NB4 (cell line): ENCODE data around the gene TGFBR3.
"Not testable (repeated sequence)": the region's sequence is repeated elsewhere in the genome, so short reads cannot be mapped to it uniquely, and the experiment has no call there.

Experiments used
- DNase-seq: peaks from one replicate; pipeline ENCODE4 v3.0.0; 2010; ENCODE audit warnings: low read depth
- H3K4me3 ChIP-seq: one replicate; pipeline ENCODE4 v1.5.1; 2011; ENCODE audit warnings: mild to moderate bottlenecking, low read depth, low read length, moderate library complexity
- MYC ChIP-seq: IDR thresholded peaks from 2 replicates; pipeline ENCODE4 v1.6.1; 2011; ENCODE audit warnings: low read depth, low read length
- POLR2A ChIP-seq: IDR thresholded peaks from 2 replicates; pipeline ENCODE4 v1.6.1; 2011; ENCODE audit warnings: mild to moderate bottlenecking; ENCODE audit not compliant: insufficient read length; ENCODE audit errors: extremely low read depth
- TF ChIP-seq, protein P1 (sequence below): IDR thresholded peaks from 2 replicates; pipeline ENCODE4 v1.6.1; 2011; ENCODE audit warnings: low read depth, low read length
- TF ChIP-seq, protein P2 (sequence below): IDR thresholded peaks from one replicate; pipeline ENCODE4 v1.5.1; 2012; ENCODE audit warnings: low read depth, low read length

TGFBR3 gene

DNA sequence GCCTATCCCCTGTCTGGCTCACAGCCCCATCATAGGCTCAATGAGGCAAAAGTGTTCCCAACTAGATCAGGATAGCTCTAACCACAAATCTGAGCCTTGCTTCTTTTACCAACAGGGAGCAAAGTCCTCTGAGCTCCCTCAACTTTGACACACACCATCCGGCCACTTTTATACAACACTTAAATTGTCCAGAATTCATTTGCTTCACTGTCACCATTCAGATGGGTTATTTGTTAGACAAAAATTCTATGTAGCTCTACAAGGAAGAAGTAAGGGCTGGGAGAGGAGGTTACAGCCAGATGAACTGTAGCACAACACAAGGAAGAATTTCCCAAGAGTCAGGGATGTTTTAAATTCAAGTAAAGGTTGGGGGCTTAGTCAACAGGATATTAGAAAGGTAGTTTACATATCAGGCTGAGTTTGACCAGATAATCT, 50.8 kb downstream of the TGFBR3 start:
- TF ChIP-seq, protein P1, sequence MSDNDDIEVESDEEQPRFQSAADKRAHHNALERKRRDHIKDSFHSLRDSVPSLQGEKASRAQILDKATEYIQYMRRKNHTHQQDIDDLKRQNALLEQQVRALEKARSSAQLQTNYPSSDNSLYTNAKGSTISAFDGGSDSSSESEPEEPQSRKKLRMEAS: no peak
- TF ChIP-seq POLR2A: no peak
- TF ChIP-seq, protein P2, sequence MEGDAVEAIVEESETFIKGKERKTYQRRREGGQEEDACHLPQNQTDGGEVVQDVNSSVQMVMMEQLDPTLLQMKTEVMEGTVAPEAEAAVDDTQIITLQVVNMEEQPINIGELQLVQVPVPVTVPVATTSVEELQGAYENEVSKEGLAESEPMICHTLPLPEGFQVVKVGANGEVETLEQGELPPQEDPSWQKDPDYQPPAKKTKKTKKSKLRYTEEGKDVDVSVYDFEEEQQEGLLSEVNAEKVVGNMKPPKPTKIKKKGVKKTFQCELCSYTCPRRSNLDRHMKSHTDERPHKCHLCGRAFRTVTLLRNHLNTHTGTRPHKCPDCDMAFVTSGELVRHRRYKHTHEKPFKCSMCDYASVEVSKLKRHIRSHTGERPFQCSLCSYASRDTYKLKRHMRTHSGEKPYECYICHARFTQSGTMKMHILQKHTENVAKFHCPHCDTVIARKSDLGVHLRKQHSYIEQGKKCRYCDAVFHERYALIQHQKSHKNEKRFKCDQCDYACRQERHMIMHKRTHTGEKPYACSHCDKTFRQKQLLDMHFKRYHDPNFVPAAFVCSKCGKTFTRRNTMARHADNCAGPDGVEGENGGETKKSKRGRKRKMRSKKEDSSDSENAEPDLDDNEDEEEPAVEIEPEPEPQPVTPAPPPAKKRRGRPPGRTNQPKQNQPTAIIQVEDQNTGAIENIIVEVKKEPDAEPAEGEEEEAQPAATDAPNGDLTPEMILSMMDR: no peak
- no peak for TF ChIP-seq MYC
- DNase-seq: no peak
- H3K4me3 ChIP-seq: no peak overlapping the region

DNA sequence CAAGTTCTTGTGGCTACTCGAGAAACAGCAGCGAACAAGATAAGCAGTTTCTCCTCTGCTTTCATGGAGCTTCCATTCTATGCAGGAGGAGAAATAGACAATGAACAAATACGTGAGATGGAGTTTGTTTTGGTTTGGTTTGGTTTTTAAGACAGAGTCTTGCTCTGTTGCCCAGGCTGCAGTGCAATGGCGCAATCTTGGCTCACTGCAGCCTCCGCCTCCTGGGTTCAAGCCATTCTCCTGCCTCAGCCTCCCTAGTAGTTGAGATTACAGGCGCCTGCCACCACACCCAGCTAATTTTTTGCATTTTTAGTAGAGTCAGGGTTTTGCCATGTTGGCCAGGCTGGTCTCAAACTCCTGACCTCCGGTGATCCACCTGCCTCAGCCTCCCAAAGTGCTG, 51.4 kb downstream of the TGFBR3 start:
- not testable (repeated sequence) for DNase-seq, H3K4me3 ChIP-seq

DNA sequence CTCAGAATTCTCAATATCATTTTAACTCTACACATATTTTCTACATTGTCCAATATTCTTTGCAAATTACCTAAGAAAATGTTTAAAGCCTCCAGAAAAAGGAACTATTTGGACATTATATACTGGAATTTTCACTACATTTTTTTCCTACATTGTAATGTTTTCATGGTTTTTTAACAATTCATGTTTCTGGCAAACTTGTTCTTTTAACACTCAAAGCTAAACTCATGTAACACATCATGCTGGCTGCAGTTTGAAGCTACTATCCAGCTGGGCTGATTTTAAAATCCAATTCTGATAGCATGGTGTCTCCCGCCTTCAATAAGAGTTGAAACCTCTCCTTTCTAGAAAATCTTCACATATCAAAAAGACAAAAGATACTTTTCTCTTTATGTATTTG, 52.0 kb downstream of the TGFBR3 start:
- no peak overlapping the region for H3K4me3 ChIP-seq
- TF ChIP-seq, protein P2: no peak
- TF ChIP-seq POLR2A (no peak), MYC (no peak)
- TF ChIP-seq, protein P1: no peak
- DNase-seq: no peak

DNA sequence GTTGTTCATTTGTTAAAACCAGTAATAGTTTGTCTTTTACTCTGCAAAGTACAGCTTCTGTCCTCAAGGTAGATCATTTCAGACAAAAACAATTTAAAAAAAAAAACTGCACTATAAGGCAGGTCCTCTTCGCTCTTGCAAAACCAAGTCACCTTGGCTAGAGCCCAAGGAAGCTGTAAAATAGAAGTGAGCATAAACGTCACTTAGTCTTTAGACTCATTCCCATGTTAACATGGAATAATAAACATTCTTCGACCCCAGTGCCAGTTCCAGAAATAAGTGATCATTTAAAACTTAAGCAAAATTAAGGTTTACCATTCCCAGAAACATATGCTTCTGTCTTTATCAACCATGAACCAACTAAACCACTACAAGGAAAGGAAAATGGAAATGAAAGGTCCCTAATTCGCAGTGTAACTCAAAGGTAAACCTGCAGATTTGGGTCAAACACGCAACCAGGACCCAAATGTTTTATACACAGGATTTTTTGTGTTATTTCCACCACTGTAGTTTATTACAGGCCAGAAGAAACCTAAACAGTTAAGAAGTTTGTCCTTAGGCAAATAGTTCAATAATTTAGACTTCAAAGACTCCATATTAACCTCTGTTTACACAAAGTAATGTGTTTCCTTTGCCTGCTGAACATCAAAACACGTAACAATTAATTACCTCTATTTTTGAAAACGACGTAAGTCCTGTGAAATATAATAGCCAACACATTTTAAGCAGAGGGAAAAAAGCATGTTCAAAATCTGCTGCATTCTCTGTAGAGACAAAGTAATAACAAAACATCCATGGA, 54.6 kb downstream of the TGFBR3 start:
- H3K4me3 ChIP-seq: no peak overlapping the region
- TF ChIP-seq MYC (no peak), POLR2A (no peak)
- TF ChIP-seq, protein P1: no peak
- TF ChIP-seq, protein P2: no peak
- no peak for DNase-seq

DNA sequence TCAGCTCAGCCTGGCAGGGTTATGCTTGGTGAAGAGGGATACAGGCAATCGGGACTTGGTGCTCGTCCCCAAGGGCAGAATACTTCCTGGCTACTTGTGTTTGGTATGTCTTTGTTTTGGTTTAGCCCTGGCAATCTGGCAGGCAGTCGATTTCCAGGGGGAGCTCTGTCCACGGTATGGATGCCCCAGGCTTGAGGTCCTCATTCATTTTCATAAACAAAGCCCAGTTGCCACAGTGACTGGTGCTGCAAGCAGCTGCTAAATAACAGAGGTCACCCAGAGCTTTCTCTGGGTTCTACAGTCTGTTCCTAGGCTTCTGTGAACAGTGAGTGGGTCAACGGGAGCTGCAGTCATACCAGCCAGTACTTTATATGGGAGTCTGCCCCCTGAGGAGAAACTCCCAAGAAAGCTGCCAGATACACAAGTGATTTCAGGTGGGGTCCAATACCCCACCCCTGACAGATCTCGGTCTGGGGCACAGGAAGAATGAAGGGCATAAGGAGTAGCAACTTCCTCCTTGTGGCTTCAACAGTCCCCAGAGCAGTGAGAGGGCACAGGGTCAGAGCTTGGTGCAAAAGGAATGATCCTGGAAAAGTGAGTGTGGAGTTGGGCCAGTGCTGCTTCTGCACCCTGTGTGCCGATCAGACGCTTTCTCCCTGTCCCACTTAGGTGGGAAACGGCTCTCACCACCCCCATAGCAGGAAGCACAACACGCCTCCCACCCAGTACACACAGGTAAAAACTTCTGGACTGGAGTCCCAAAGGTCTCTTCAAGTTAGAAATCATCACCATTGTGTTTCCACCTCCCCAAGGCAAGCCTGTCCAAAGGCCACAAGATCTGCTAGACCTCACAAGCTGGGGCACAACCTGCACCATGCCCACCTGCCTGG, 55.5 kb downstream of the TGFBR3 start:
- TF ChIP-seq POLR2A: no peak
- TF ChIP-seq, protein P1: no peak
- TF ChIP-seq MYC: no peak
- TF ChIP-seq, protein P2: no peak
- H3K4me3 ChIP-seq: no peak overlapping the region
- peak; percentile 17 for DNase-seq
